GM10266 (cell line): Measurements from ENCODE around the gene SCEL.

Source experiments
- DNase-seq: peaks from one replicate; pipeline ENCODE4 v3.0.0; 2012; ENCODE audit errors: extremely low spot score
- CTCF ChIP-seq: IDR thresholded peaks from 2 replicates; pipeline ENCODE4 v1.5.1; 2012; ENCODE audit warnings: mild to moderate bottlenecking, low read depth; ENCODE audit not compliant: control insufficient read depth, insufficient read depth; ENCODE audit errors: missing control alignments

The SCEL gene

GRCh38 chr13:77611068-77611467 lies 75.6 kb downstream of the SCEL start:
- DNase-seq: no peak
- TF ChIP-seq CTCF: no peak

GRCh38 chr13:77616027-77616426 lies 80.5 kb downstream of the SCEL start:
- no peak for DNase-seq
- no peak for TF ChIP-seq CTCF

- TF ChIP-seq CTCF: no peak
- DNase-seq: no peak
Measured at GRCh38 chr13:77619655-77620054, 84.1 kb downstream of the SCEL start.

GRCh38 chr13:77620138-77620537 lies 84.6 kb downstream of the SCEL start:
- DNase-seq: no peak
- TF ChIP-seq CTCF: no peak

- no peak for DNase-seq
- no peak for TF ChIP-seq CTCF
Measured at GRCh38 chr13:77623806-77624205, 88.3 kb downstream of the SCEL start.

- TF ChIP-seq CTCF: no peak
- DNase-seq: no peak
Measured at GRCh38 chr13:77628170-77628569, 92.7 kb downstream of the SCEL start.

GRCh38 chr13:77637588-77637987 lies 102.1 kb downstream of the SCEL start:
- no peak for TF ChIP-seq CTCF
- DNase-seq: no peak
